ENCODE data around the gene PDE4D.

The PDE4D gene

GRCh38 chr5:59652449-59652848, 241.1 kb downstream of the PDE4D start:
- H3K27me3 ChIP-seq: no peaks in the 10 kb centered on the region
- no peak for TF ChIP-seq Cebpa-rat (IDR thresholded peaks at IDR 0.05)
- no peaks in the 10 kb centered on the region for H3K9me3 ChIP-seq
- no peaks in the 10 kb centered on the region for H3K36me3 ChIP-seq
- no peak overlapping the region for H3K9ac ChIP-seq
- H3K4me3 ChIP-seq: no peak overlapping the region
- no peaks in the 10 kb centered on the region for H4K20me1 ChIP-seq
- H3K4me1 ChIP-seq: no peaks in the 10 kb centered on the region
- H3K27ac ChIP-seq: no peak overlapping the region
- no peak overlapping the region for H3K4me2 ChIP-seq

DNA sequence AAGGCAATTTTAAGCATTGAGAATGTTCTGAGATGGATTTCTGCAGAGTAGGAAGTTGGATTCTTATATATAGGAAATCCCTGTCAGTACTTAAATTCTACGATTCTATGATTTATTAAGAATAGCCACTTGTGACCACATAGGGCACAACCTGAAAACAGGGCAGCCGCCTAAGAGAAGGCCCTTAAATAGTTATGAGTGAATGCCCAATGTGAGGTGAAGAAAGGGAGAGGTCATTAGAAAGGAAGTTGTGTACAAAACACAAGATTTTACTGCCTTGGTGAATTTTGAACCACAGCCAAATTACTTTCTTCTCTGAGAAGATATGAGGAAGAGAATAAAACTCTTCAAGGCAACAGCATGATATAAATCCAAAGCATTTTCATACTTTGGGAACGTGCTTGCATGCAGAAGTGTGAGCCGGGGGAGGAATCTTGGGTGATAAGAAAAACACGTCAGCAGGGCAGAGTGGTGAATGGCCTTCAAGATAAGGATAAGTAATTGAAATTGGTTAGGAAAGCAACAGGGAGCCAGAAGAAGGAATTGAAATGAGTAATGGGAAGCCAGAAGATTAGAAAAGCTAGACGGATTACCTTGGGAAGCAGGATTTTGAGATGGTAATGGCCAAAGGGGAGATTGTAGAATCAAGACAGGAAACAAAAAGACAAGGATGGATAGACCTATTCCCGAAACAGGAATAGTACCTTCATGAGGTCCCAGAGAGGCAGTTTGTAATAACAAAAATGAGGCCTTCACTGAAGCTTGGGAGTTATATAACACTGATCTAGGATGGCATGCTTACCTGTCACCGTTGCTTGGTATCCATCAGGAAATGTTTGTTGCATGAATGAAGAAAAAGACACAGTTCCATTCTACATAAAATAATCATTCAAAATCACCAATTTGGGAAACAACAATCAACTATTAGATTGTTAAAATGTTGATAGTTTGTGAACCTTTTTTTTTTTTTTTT, 244.3 kb downstream of the PDE4D start:
- H4K20me1 ChIP-seq: no peaks in the 10 kb centered on the region
- no peak for TF ChIP-seq Cebpa-rat (IDR thresholded peaks at IDR 0.05)
- H3K36me3 ChIP-seq: no peaks in the 10 kb centered on the region
- H3K27ac ChIP-seq: no peak overlapping the region
- H3K9ac ChIP-seq: no peak overlapping the region
- H3K4me1 ChIP-seq: peaks cover 11% of the 10 kb centered on the region
- H3K4me2 ChIP-seq: no peak overlapping the region
- no peak overlapping the region for H3K4me3 ChIP-seq
- H3K27me3 ChIP-seq: no peaks in the 10 kb centered on the region
- H3K9me3 ChIP-seq: no peaks in the 10 kb centered on the region

DNA sequence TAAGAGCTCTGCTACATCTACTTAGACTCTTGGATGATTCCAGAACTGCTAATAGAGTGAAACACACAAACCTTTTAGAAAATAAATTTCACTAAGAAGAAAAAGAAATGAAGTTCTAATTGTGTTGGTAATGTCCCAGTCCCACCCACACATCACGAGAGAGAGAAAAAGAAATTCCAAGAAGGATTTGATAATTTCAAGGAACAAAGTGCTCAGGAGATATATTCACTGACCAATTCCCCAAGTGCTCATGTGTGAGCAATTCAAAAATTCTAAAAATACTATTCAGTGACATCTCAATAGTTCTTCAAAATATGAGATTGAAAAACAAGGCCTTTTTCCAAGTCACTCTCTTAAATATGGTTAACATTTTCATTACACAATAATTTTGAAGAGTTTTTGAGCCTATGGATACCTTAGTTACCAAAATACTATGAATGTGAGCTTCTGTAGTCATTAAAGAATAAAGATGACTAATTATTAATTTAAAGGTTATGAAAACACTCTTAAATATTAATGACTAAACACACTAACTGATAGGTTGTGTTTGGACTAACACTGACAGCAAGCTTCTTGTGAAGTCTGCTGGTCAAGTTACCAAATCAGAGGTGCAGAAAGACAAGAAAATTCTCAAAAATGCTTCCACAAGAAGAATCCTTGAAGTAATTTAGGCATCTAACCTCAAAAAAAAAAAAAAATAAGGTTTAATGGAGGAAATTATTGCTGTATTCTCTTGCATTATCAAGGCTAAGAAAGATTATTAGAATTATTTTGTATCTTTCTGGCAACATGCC, 245.3 kb downstream of the PDE4D start:
- no peak overlapping the region for H3K27ac ChIP-seq

GRCh38 chr5:59645380-59645779, 248.1 kb downstream of the PDE4D start:
- no peaks in the 10 kb centered on the region for H3K9me3 ChIP-seq
- H3K4me2 ChIP-seq: peak overlapping the region; percentile 42
- H3K36me3 ChIP-seq: no peaks in the 10 kb centered on the region
- H3K27me3 ChIP-seq: no peaks in the 10 kb centered on the region
- peaks cover 11% of the 10 kb centered on the region for H3K4me1 ChIP-seq
- no peak overlapping the region for H3K27ac ChIP-seq
- no peak for TF ChIP-seq Cebpa-rat (IDR thresholded peaks at IDR 0.05)
- no peak overlapping the region for H3K4me3 ChIP-seq
- H3K9ac ChIP-seq: no peak overlapping the region
- no peaks in the 10 kb centered on the region for H4K20me1 ChIP-seq

More for the DNA sequence above, 245.3 kb downstream of the PDE4D start:
- Histone ChIP-seq H3K27me3 (no peaks in the 10 kb centered on the region), H3K9me3 (no peaks in the 10 kb centered on the region), H3K4me3 (no peak overlapping the region), H3K36me3 (no peaks in the 10 kb centered on the region), H4K20me1 (no peaks in the 10 kb centered on the region), H3K4me2 (no peak overlapping the region), H3K4me1 (peaks cover 11% of the 10 kb centered on the region), H3K9ac (no peak overlapping the region)
- TF ChIP-seq Cebpa-rat (IDR thresholded peaks at IDR 0.05): no peak

DNA sequence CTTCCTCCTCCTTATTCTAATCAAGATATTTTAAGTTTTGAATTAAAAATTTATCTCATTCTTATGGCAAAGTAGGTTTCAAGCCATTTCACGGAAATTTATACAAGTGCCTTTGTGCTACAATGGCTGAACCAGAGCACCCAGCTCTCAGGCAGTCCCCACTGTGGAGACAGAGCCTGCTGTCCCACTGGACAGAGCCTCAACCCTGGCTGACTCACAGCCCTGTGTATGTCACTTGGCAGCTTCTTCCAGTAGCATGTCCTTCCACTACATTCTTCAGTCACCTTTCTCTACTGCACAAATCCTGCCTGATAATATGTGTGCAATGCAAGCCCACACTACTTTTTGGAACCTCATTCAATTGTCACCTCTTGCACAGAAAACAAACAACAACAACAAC, 253.1 kb downstream of the PDE4D start:
- no peaks in the 10 kb centered on the region for H3K9me3 ChIP-seq
- no peak overlapping the region for H3K9ac ChIP-seq
- no peak for TF ChIP-seq Cebpa-rat (IDR thresholded peaks at IDR 0.05)
- H3K27me3 ChIP-seq: no peaks in the 10 kb centered on the region
- no peaks in the 10 kb centered on the region for H4K20me1 ChIP-seq
- no peak overlapping the region for H3K4me3 ChIP-seq
- no peak overlapping the region for H3K4me2 ChIP-seq
- H3K4me1 ChIP-seq: peaks cover 9% of the 10 kb centered on the region
- H3K36me3 ChIP-seq: no peaks in the 10 kb centered on the region
- H3K27ac ChIP-seq: no peak overlapping the region

GRCh38 chr5:59637884-59638580, 255.5 kb downstream of the PDE4D start:
- Histone ChIP-seq H3K4me1 (no peaks in the 10 kb centered on the region), H3K27me3 (no peaks in the 10 kb centered on the region), H3K4me3 (no peak overlapping the region), H3K9me3 (0 out of 2 replicates have a peak, but pooled peaks cover 6% of the 10 kb centered on the region), H3K4me2 (no peak overlapping the region), H3K9ac (no peak overlapping the region), H3K36me3 (no peaks in the 10 kb centered on the region), H4K20me1 (no peaks in the 10 kb centered on the region), H3K27ac (no peak overlapping the region)
- no peak for TF ChIP-seq Cebpa-rat (IDR thresholded peaks at IDR 0.05)

DNA sequence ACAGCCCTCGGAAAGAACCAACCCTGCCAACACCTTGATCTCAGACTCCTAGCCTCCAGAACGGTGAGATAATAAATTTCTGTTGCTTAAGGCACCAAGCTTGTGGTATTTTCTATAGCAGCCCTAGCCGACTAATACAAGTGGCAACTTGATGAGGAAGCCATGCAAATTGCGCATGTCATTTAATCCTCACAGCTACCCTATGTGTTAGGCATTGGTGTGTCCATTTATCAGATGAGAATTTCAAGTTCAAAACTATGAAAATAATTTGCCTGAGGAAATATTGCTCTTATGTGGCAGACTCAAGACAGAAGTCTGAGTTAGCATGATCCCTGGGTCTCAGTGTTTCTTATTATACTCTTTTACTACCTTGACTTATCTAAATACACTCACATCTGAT, 264.0 kb downstream of the PDE4D start:
- Histone ChIP-seq H4K20me1 (no peaks in the 10 kb centered on the region), H3K9ac (no peak overlapping the region)
- no peak for TF ChIP-seq Cebpa-rat (IDR thresholded peaks at IDR 0.05)

GRCh38 chr5:59628062-59628828, 265.3 kb downstream of the PDE4D start:
- no peak overlapping the region for H3K4me2 ChIP-seq
- no peak overlapping the region for H3K27ac ChIP-seq
- no peak overlapping the region for H3K9ac ChIP-seq
- H3K36me3 ChIP-seq: no peaks in the 10 kb centered on the region
- H3K4me3 ChIP-seq: no peak overlapping the region
- no peaks in the 10 kb centered on the region for H4K20me1 ChIP-seq
- H3K4me1 ChIP-seq: no peaks in the 10 kb centered on the region
- no peak for TF ChIP-seq Cebpa-rat (IDR thresholded peaks at IDR 0.05)
- H3K27me3 ChIP-seq: no peaks in the 10 kb centered on the region
- peaks cover 7% of the 10 kb centered on the region; the same call in 1 of the 2 replicates for H3K9me3 ChIP-seq

More for the DNA sequence above, 264.0 kb downstream of the PDE4D start:
- no peaks in the 10 kb centered on the region for H3K4me1 ChIP-seq
- H3K36me3 ChIP-seq: no peaks in the 10 kb centered on the region
- H3K9me3 ChIP-seq: peaks cover 11% of the 10 kb centered on the region; the same call in 1 of the 2 replicates
- H3K4me2 ChIP-seq: no peak overlapping the region
- H3K27ac ChIP-seq: no peak overlapping the region
- no peak overlapping the region for H3K4me3 ChIP-seq
- H3K27me3 ChIP-seq: no peaks in the 10 kb centered on the region

DNA sequence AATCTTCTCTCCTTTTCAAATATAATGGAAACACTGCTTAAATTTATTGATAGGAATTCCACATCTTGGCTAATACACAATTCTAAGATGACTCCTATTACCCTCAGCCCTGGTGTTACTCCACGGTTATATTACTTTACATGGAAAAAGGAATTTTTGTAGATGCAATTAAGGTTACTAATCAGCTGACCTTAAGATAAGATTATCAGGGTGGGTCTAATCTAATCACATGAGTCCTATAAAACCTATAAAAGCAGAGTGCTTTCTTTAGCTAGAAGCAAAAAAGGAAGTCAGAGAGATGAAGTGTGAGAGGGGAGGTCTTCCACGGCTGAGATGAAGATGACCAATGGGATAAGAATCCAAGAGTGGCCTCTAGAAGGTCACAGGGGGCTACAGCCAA, 268.6 kb downstream of the PDE4D start:
- Histone ChIP-seq H3K27ac (no peak overlapping the region), H3K4me2 (no peak overlapping the region), H4K20me1 (no peaks in the 10 kb centered on the region), H3K9me3 (peaks cover 5% of the 10 kb centered on the region; the same call in 1 of the 2 replicates), H3K4me1 (peaks cover 12% of the 10 kb centered on the region; the same call in 1 of the 2 replicates), H3K4me3 (no peak overlapping the region), H3K36me3 (no peaks in the 10 kb centered on the region), H3K9ac (no peak overlapping the region), H3K27me3 (no peaks in the 10 kb centered on the region)
- TF ChIP-seq Cebpa-rat (IDR thresholded peaks at IDR 0.05): no peak
